Measurements from ENCODE around the gene ANKRD63.

ANKRD63 gene, protein sequence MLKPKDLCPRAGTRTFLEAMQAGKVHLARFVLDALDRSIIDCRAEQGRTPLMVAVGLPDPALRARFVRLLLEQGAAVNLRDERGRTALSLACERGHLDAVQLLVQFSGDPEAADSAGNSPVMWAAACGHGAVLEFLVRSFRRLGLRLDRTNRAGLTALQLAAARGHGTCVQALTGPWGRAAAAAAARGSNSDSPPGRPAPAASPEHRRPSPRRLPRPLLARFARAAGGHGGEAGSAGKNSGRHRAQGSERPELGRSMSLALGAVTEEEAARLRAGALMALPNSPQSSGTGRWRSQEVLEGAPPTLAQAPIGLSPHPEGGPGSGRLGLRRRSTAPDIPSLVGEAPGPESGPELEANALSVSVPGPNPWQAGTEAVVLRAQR

DNA sequence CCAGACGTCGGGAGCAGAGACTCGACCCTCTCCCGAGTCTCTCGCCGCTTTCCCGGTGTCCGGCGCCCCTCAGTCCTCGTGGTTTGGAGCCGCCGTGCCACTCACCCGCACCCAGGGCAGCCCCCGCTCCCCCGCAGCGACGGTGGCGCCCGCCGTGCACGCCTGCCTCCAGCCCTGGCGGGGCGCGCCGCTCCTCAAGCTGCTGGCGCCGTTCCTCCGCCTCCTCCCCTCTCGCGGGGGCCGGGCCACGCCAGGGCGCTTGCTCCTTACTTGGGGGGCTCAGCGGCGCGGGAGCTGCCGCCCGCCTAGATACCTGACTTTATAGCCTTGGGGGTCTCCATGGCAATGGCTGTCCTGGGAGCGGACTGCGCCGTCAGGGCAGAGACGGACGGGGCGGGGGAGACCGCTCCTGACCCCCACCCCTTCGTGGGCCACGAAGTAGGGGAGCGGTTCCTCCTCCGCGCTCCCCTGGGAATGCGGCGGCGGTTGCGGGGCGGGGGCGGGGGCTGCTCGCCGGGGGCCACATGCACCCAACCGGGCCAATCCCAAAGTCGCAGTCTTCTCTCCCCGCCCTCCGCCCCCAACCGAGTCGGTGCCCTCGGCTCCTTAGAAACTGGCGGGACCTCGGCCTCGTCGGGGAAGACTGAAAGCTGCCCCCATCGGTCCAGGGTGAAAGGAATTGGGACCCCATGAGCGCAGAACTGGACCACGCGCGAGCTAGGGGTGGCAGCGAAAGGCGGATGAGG lies at the start of gene ANKRD63:
TSS of gene ANKRD63 (minus strand) at position 196 of the 746 bp plus-strand sequence. CDS start 478 bp downstream, outside the sequence.
- DNase-seq (ENCODE audit: low read depth), result peak; percentile 32

DNA sequence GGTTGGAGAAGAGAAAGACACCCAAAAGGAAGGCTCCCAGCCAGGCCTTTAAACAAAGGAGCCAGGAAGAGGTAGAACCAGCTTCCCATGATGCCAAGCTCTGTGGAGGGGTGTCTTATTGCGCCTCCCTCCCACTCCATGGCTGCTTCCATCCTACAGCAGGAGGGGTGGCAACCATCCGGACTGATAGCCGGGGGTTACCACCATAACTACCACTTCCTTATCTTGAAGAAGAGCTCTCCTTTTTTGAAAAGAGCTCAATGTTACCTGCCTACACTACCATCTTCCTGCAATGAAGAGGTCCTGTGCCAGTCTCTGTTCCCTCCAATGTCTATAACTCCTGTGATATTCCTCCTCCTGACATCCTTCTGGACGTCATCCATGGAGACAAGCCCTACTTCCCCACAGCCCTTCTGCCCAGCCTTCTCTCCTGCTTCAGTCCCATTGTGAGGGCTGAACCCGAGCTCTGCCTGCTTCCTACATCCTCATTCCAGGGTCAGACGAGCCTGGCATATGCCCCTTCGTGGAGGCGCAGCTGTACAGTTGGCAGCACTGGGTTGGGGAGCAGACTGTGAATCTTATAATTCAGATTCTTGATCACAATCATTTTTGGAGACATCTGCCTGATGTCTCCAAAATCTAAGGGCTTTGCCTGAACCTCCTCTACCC lies 49.4 kb upstream of the ANKRD63 start:
- DNase-seq (ENCODE audit: low read depth), result no peak

GRCh38 chr15:40331637-40332036 lies 48.8 kb upstream of the ANKRD63 start:
- no peak for DNase-seq (ENCODE audit: low read depth)

DNA sequence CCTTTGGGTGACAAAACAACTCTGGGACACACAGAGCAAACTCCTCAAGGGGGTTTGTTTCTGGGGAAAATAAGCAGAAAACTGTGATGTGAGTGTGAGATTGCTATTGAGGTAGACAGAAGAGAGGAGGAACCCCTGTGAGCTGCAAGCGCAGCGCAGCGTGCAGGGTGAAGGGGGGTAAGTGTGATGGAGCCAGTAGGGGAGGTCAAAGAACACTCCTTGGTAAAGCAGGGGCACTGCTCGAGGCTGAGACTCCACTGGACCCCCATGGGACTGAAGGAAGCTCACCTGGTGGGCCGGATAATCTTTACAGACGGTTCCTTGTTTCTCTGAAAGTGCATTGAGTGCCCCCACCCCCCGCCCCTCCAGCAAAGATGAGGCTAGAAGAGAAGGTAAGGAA lies 48.2 kb upstream of the ANKRD63 start:
- no peak for DNase-seq (ENCODE audit: low read depth)

GRCh38 chr15:40330368-40330836 lies 47.5 kb upstream of the ANKRD63 start:
- no peak for DNase-seq (ENCODE audit: low read depth)

- no peak for DNase-seq (ENCODE audit: low read depth)
Measured at GRCh38 chr15:40329804-40330203, 46.9 kb upstream of the ANKRD63 start.

DNA sequence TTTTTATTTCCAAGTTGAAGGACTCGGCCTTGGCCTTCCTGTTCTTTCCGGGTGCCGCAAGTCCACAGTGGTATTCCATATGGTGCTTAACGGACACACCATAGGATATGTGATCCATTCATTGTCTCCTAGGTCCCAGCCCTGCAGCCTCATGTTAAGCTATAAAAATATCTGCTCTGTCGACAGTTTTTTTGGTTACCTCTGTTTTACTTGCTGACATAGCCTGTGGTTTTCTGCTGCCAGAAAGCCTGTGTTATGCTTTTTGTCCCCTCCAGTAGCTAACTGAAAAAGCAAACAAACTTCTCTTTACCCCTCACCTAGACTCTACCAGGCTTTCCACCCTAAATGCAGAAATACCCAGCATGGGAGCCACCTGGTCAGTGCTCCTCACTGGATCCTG lies 45.9 kb upstream of the ANKRD63 start:
- DNase-seq (ENCODE audit: low read depth), result no peak

- no peak for DNase-seq (ENCODE audit: low read depth)
Measured at GRCh38 chr15:40328176-40328575, 45.3 kb upstream of the ANKRD63 start.

DNA sequence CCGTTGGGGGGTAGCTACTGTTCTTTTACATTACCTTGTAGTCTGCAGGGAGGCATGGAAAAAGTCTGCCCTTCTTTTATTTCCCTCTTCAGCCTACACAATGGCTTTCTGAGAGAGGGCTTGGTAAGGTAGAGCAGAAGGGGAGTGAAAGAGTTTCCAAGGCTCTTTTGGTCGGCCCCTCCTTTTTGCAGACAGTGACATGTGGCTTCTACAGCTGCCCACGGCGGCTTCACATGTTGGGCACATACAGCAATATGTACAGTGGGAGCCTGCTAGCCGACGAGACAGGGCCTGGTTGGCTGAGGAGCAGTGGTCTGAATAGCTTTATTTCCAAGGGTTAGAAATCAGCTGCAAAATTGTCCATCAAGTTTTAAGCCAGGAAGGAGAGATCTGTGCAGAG lies 44.6 kb upstream of the ANKRD63 start:
- DNase-seq (ENCODE audit: low read depth), result no peak

- no peak for DNase-seq (ENCODE audit: low read depth)
Measured at GRCh38 chr15:40325700-40326099, 42.8 kb upstream of the ANKRD63 start.

DNA sequence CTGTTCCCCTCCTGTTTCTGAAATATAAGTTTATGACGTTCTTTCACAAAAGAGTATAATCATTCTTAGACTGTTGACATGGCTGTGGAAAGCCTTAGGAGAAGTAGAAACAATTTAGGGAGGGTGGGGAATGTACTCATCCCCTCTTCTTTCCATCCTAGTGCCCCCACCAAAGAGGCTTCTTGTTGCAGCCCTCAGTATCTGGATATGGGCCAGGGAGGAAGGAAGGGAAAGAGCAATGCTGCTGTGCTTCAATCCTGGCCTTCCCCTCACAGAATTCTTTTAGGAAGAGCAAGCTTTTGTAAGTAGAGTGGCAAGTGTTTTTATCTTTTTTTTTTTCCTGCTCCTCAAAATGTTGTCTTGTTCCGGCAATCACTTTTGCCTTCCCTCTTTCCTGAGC lies 42.3 kb upstream of the ANKRD63 start:
- DNase-seq (ENCODE audit: low read depth), result no peak

GRCh38 chr15:40323953-40324937 lies 41.4 kb upstream of the ANKRD63 start:
- DNase-seq (ENCODE audit: low read depth), result no peak

- DNase-seq (ENCODE audit: low read depth), result peak; percentile 86
Measured at GRCh38 chr15:40323239-40323952, 40.5 kb upstream of the ANKRD63 start, which contains the start of gene INAFM2. INAFM2 (plus strand) TSS chr15:40323692; CDS start chr15:40324056, 364 bp downstream.

GRCh38 chr15:40322531-40323238 lies 39.8 kb upstream of the ANKRD63 start:
- no peak for DNase-seq (ENCODE audit: low read depth)

DNA sequence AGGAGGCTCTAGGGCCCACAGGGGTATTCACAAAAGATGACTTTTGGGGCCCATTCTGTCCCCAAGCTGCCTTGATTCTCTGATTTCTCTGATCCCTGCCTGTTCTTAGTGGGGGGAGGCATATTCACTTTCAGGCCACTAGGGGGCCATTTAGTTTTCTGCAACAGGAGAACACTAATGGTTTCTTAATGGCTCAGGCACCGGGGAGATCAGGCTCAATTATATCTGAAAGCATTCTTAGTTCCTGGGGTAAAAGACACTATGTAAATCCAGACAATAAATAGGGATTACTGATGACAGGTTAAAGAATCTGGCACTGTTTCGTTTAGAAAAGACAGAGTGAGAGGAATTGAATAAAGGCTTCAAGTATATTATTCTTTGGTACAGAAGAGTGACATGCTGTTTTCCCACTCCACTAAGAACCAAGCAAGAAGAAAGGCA lies 38.1 kb upstream of the ANKRD63 start:
- DNase-seq (ENCODE audit: low read depth), result peak; percentile 23

GRCh38 chr15:40320409-40320808 lies 37.5 kb upstream of the ANKRD63 start:
- no peak for DNase-seq (ENCODE audit: low read depth)

DNA sequence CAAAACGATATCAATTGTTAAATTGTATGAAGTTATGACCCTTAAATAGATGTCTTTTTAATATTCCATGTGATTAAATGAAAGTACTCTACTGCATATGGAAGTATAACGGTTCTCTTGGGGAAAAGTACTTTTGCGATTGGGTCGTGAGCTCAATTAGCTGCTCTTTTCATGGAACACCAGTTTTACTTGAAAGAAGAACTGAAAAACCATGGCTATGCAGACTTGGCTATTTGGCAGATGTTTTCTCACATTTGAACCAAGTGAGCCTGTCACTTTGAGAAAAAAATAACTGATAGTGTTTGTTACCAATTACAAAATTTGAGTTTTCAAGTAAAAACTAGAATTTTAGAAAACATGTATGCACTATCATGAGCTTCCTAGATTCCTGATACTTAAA lies 34.7 kb upstream of the ANKRD63 start:
- no peak for DNase-seq (ENCODE audit: low read depth)

DNA sequence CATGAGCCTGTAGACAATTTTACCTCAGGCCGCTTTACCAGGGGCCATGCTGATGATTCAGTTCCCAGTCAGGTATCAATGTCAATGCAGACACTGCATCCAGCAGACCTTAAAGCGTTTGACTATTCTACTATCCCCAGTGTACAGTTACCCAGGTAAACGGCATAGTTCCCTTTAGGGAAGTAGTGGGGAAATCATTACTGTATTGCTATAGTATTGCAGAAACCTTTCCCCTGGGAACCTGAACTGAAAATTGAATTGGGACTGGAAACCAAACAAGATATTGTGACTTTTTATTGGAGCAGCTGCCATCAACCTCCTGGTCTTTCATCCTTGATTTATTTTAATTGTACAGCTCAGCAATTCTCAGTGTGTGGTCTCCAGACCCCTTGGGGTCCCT lies 34.1 kb upstream of the ANKRD63 start:
- no peak for DNase-seq (ENCODE audit: low read depth)

- DNase-seq (ENCODE audit: low read depth), result no peak
Measured at GRCh38 chr15:40314723-40315276, 31.9 kb upstream of the ANKRD63 start.
